Kidney (tissue), 14 donors: ENCODE data around the gene CBLB. TPM values are rescaled to one million over a fixed set of nuclear protein-coding genes. Genes with fewer than 3 reads are reported as not detected.

ENCODE experiments used
- DNase-seq, 5 donors: peaks; one replicate each; pipeline ENCODE4 v3.0.0-alpha.2; 2013 to 2020
- FAIRE-seq: peaks from 2 replicates; lab custom pipeline; 2012; peaks lifted over from hg19 to GRCh38; lab: Jason Lieb, UNC
- H3K27ac ChIP-seq, 2 donors: one replicate each; pipeline ENCODE4 v1.7.0; 2013; ENCODE audit warnings: low read depth in 2 of 2, low read length in 2 of 2, inconsistent platforms in 1 of 2
- H3K27me3 ChIP-seq: one replicate; pipeline ENCODE4 v1.7.1; 2013; ENCODE audit warnings: low read length, inconsistent platforms; ENCODE audit not compliant: control insufficient read depth, insufficient read depth
- H3K36me3 ChIP-seq, 3 donors: one replicate each; pipeline versions ENCODE4 v1.7.0 to v1.7.1; 2013; ENCODE audit warnings: low read length in 3 of 3, control low read depth in 1 of 3, inconsistent platforms in 1 of 3; ENCODE audit not compliant: insufficient read depth in 3 of 3, control insufficient read depth in 2 of 3
- H3K4me1 ChIP-seq, 3 donors: one replicate each; pipeline versions ENCODE4 v1.7.0 to v1.7.1; 2013; ENCODE audit warnings: low read length in 3 of 3, inconsistent platforms in 1 of 3, low read depth in 1 of 3; ENCODE audit not compliant: control insufficient read depth in 2 of 3, insufficient read depth in 2 of 3
- H3K4me3 ChIP-seq, 3 donors: one replicate each; pipeline versions ENCODE4 v1.7.0 to v1.8.1; 2013; ENCODE audit warnings: low read length in 3 of 3, control low read depth in 1 of 3, inconsistent platforms in 1 of 3
- H3K9ac ChIP-seq, 3 donors: one replicate each; pipeline versions ENCODE4 v1.7.0 to v1.7.1; 2013; ENCODE audit warnings: low read length in 3 of 3, control low read depth in 1 of 3, inconsistent platforms in 1 of 3
- H3K9me3 ChIP-seq, 3 donors: one replicate each; pipeline versions ENCODE4 v1.7.0 to v1.7.1; 2013; ENCODE audit warnings: low read length in 3 of 3, control low read depth in 1 of 3, inconsistent platforms in 1 of 3; ENCODE audit not compliant: control insufficient read depth in 2 of 3, insufficient read depth in 1 of 3
- CTCF ChIP-seq: IDR thresholded peaks from 3 replicates; pipeline ENCODE4 v1.5.1; 2012; ENCODE audit warnings: mild to moderate bottlenecking, moderate library complexity, borderline replicate concordance; ENCODE audit not compliant: insufficient read depth; ENCODE audit errors: extremely low read depth
- intact Hi-C: fragments of 100-400 bp; cut with DNase I; formaldehyde crosslinking; loops from one replicate; pipeline ENCODE4 v1.11.1; 2022
- polyA plus RNA-seq: library from polyadenylated mRNA; stranded (reverse); fragments of 350-450 nt; fragmentation: Illumina TruSeq; extraction: RNeasy Lipid Tissue Mini Kit (QIAGEN cat#74804); gene quantifications from one replicate; pipeline ENCODE4 v1.2.3, GENCODE V29; 2014; ENCODE audit warnings: low read depth, low replicate concordance; ENCODE audit not compliant: insufficient read depth
- total RNA-seq: library from RNA; stranded (reverse); fragmentation: NEBNext Ultra II Directional; extraction: Animal tissue kit (Norgen Biotek cat#: 25700); gene quantifications from one replicate; pipeline ENCODE4 v1.2.1, GENCODE V29; 2021
- donor health status: control.
- donor health status: control.
- donor health status: control.
- donor health status: control.
- donor health status: control.
- donor health status: DM: yes; HTN: yes; CAD: no.
- donor health status: Normal renal cell carcinoma (clear cell type).

The CBLB gene
- total and polyA plus RNA-seq, 2 donors from 2014 or later, result 7.7 to 48.4 TPM

- Histone ChIP-seq H3K4me3 (no peak overlapping the region), H3K9ac (no peak overlapping the region), H3K27me3 (no peaks in the 10 kb centered on the region), H3K27ac (no peak overlapping the region), H3K9me3 (no peaks in the 10 kb centered on the region), H3K4me1 (peaks cover 0 to 5% (median 0%) of the 10 kb centered on the region in 3 donors), H3K36me3 (no peaks in the 10 kb centered on the region)
- intact Hi-C loops, result no loop called here
- DNase-seq (no peak), FAIRE-seq (no peak)
- TF ChIP-seq CTCF, result no peak
These were observed 88.7 kb downstream of the CBLB start for GRCh38 chr3:105780107-105780506.

- Histone ChIP-seq H3K27ac (no peak overlapping the region), H3K9ac (no peak overlapping the region), H3K36me3 (no peaks in the 10 kb centered on the region), H3K4me1 (no peaks in the 10 kb centered on the region), H3K9me3 (no peaks in the 10 kb centered on the region), H3K27me3 (no peaks in the 10 kb centered on the region), H3K4me3 (no peak overlapping the region)
- FAIRE-seq (no peak), DNase-seq (no peak)
- intact Hi-C loops, result no loop called here
- TF ChIP-seq CTCF, result no peak
These were observed 93.4 kb downstream of the CBLB start for GRCh38 chr3:105775368-105775767.

GRCh38 chr3:105774444-105775180 lies 94.2 kb downstream of the CBLB start:
- H3K4me1 ChIP-seq, result no peaks in the 10 kb centered on the region
- no peak overlapping the region for H3K4me3 ChIP-seq
- no peaks in the 10 kb centered on the region for H3K36me3 ChIP-seq
- intact Hi-C loops, result no loop called here
- no peaks in the 10 kb centered on the region for H3K27me3 ChIP-seq
- H3K27ac ChIP-seq, result no peak overlapping the region
- no peak for TF ChIP-seq CTCF
- no peak for FAIRE-seq
- no peak for DNase-seq
- H3K9me3 ChIP-seq, result no peaks in the 10 kb centered on the region
- H3K9ac ChIP-seq, result no peak overlapping the region

GRCh38 chr3:105773291-105773690 lies 95.5 kb downstream of the CBLB start:
- H3K4me3 ChIP-seq, result no peak overlapping the region
- intact Hi-C loops, result no loop called here
- no peaks in the 10 kb centered on the region for H3K4me1 ChIP-seq
- TF ChIP-seq CTCF, result no peak
- H3K27ac ChIP-seq, result no peak overlapping the region
- H3K9me3 ChIP-seq, result no peaks in the 10 kb centered on the region
- no peak overlapping the region for H3K9ac ChIP-seq
- no peaks in the 10 kb centered on the region for H3K27me3 ChIP-seq
- no peaks in the 10 kb centered on the region for H3K36me3 ChIP-seq
- FAIRE-seq (no peak), DNase-seq (no peak)
